ENCODE data around the gene CHST15. TPM values are rescaled to one million over a fixed set of nuclear protein-coding genes. Genes with fewer than 3 reads are reported as not detected.

Gene CHST15
- total and polyA plus RNA-seq, 2 of the 8 experiments (the other 6 are each of a cell fraction or from before 2014, with no cell fraction given): 8.8 to 9.1 TPM

DNA sequence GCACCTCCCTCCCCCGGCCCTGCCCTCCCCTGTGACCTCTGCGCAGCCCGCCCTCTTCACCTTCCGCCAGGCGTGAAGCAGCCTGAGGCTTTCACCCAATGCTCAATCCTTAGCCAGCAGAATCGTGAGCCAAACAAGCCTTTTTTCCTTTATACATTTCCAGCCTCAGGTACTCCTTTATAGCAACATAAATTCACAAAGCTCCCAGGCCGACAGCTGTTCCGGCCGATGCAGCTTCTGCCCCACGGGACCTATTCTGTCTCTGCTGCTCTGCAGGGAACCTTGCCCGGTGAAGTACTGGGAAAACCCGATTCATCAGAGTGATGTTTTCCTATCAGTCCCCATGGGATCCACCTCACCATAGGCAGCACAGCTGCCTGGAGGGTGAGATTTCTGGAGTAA is 87.4 kb downstream of the CHST15 start (continued):
- TF ChIP-seq JUN (IDR thresholded peaks at IDR 0.05; ENCODE audit: low read depth, low read length) (no peak), SAP30 (IDR thresholded peaks at IDR 0.05; ENCODE audit: insufficient read depth, insufficient replicate concordance, low read length) (no peak), TAF1 (IDR thresholded peaks at IDR 0.05; ENCODE audit: low read depth, low read length) (no peak)
